PFSK-1 (cell line): Measurements from ENCODE around the gene IGFBP1.

Experiments
- FOXP2 ChIP-seq: optimal IDR thresholded peaks from 2 replicates; pipeline ENCODE3; 2011; ENCODE audit warnings: borderline replicate concordance, control low read depth, inconsistent platforms; ENCODE audit not compliant: insufficient read depth; ENCODE audit errors: extremely low read length, extremely low read depth
- POLR2AphosphoS5 ChIP-seq: IDR thresholded peaks from 2 replicates; pipeline ENCODE4 v1.6.1; 2012; ENCODE audit warnings: low read depth, mild to moderate bottlenecking, control low read depth, low read length, moderate library complexity
- SIN3A ChIP-seq: IDR thresholded peaks from 2 replicates; pipeline ENCODE4 v1.6.1; 2012; ENCODE audit warnings: mild to moderate bottlenecking, low read length, moderate library complexity, borderline replicate concordance; ENCODE audit not compliant: insufficient read depth
- TAF1 ChIP-seq: IDR thresholded peaks from 2 replicates; pipeline ENCODE4 v1.6.1; 2012; ENCODE audit warnings: low read length, control low read depth, borderline replicate concordance; ENCODE audit not compliant: insufficient read depth
- TF ChIP-seq, protein P1 (sequence below), 2 experiments: IDR thresholded peaks; 2 replicates each; pipeline versions ENCODE4 v1.6.1 to v1.8.0; 2011 to 2012; ENCODE audit warnings: low read depth in 2 of 2, low read length in 2 of 2, control low read depth in 1 of 2, inconsistent platforms in 1 of 2, mild to moderate bottlenecking in 1 of 2, moderate library complexity in 1 of 2; ENCODE audit not compliant: insufficient read depth in 1 of 2

IGFBP1 gene

DNA sequence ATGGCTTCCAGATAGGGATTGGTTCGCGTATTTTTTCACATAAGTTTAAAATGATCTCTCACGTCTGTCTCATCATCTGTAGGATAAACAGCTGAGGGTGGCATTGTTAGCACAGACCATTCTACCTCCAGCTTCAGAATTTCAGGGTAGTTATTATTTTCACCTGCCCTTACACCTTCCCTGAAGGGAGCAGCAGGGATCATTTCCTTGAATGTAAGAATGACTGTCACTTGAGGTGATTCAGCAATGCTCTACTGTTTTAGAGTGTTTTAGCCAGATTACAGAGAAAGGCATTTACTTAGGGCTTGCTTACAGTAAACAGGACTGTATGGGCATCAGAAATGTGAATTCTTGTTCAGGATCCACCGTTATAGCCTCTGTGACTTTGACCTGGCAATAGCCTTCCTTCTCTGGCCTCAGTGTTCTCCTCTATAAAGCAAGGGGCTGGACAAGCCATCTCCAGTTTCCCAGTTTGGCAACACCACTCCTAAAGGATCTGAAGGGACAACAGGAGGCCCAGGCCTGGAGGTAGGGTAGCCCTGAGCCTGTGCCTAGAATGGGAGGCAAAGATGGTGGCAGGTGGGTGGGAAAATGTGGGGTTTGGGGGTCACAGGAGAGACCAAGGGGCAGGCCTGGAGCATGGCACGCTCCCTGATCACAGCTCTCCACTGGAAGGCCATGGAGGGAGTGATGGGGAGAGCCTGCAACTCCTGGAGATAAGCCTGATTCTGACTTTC, 1.2 kb upstream of the IGFBP1 start:
- no peak for TF ChIP-seq TAF1
- TF ChIP-seq POLR2AphosphoS5 = no peak
- TF ChIP-seq, protein P1, sequence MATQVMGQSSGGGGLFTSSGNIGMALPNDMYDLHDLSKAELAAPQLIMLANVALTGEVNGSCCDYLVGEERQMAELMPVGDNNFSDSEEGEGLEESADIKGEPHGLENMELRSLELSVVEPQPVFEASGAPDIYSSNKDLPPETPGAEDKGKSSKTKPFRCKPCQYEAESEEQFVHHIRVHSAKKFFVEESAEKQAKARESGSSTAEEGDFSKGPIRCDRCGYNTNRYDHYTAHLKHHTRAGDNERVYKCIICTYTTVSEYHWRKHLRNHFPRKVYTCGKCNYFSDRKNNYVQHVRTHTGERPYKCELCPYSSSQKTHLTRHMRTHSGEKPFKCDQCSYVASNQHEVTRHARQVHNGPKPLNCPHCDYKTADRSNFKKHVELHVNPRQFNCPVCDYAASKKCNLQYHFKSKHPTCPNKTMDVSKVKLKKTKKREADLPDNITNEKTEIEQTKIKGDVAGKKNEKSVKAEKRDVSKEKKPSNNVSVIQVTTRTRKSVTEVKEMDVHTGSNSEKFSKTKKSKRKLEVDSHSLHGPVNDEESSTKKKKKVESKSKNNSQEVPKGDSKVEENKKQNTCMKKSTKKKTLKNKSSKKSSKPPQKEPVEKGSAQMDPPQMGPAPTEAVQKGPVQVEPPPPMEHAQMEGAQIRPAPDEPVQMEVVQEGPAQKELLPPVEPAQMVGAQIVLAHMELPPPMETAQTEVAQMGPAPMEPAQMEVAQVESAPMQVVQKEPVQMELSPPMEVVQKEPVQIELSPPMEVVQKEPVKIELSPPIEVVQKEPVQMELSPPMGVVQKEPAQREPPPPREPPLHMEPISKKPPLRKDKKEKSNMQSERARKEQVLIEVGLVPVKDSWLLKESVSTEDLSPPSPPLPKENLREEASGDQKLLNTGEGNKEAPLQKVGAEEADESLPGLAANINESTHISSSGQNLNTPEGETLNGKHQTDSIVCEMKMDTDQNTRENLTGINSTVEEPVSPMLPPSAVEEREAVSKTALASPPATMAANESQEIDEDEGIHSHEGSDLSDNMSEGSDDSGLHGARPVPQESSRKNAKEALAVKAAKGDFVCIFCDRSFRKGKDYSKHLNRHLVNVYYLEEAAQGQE (IDR thresholded peaks at IDR 0.05; ENCODE audit: insufficient read depth in 1 of 2, low read depth in 2 of 2, low read length in 2 of 2) = no peak
- no peak for TF ChIP-seq SIN3A
- no peak for TF ChIP-seq FOXP2

DNA sequence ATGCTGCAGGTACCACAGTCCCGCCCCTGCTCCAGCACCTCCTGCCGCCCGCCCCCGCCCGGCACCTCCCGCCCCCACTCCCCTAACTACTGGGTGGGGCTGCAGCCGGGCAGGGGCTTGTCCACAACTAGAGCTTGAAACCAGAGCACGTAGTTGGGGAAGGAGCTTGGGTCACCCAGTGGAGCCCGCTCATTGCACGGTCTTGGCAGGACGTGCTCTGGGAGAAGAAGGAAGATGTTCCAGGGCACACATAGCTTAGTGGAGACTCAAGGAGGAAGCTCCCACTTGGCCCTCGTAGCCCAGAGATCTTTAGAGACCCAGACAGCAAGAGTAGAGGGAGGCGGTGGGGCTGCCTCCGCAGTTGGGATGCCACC, 692 bp downstream of the IGFBP1 start:
- TF ChIP-seq FOXP2 (no peak), SIN3A (no peak), TAF1 (no peak), POLR2AphosphoS5 (no peak)
- TF ChIP-seq, protein P1 (IDR thresholded peaks at IDR 0.05; ENCODE audit: insufficient read depth in 1 of 2, low read depth in 2 of 2, low read length in 2 of 2) = no peak

DNA sequence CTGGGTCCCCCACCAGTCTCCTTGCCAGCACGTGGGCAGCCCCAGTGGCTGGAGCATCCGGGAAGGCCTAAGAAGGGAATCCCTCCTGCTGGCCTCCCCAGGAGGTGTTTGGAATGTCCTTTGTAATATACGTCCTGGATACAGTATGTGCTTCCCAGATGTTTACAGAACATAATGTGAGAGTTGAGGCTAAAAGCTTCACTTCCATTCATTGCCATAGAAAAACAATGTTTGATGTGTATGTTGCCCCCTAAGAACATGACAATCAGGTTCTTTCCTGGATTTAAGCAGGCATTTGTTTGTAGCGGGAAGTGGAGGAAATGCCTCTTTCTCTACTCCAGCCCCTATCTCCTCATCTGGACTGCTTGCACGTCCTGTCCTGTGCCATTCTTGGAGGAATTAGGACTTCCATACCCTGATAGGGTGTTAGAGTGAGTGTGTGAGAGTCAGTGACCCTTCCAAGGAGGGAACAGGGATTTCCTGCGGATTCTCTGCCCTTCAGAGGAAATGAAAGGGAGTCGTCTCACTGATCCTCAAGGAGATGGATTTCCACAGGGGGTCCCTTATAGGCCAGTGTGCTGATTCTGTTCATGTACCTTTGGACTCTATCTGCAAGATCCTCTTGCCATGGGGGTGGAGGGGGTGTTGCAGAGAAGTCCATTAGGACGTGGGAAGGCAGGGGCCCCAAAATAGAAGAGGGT, 1.2 kb downstream of the IGFBP1 start:
- TF ChIP-seq POLR2AphosphoS5 = no peak
- TF ChIP-seq SIN3A = no peak
- TF ChIP-seq, protein P1 (IDR thresholded peaks at IDR 0.05; ENCODE audit: insufficient read depth in 1 of 2, low read depth in 2 of 2, low read length in 2 of 2) = no peak
- TF ChIP-seq TAF1 = no peak
- TF ChIP-seq FOXP2 = no peak

DNA sequence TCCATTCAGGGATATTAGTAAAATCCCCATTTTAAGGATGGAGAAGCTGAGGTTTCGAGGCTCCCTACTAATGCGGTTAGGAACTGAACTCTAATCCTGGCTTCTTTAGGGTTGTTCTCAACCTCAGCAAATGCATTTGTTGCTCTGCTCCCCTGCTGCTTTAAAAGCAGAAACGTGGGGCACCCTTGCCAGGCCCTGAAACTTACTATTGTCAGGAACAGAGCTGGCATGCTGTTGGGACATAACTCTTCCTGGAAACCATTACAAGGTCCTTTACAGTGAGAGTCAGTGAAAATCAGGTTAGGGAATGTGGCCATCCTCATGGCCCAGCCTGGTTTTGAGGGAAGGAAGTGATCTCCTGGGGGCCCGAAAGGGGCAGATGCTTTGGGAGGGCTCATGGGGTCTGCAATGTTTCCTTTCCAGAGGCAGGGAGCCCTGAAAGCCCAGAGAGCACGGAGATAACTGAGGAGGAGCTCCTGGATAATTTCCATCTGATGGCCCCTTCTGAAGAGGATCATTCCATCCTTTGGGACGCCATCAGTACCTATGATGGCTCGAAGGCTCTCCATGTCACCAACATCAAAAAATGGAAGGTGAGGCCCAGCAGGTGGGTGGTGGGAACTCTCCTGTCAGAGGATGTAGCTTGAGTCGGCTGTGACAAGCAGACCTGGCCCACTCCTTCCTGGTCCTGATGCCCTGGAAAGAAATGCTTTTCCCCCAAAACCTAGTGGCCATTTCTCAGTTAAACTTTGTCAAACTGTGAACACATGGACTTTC, 2.0 kb downstream of the IGFBP1 start:
- TF ChIP-seq POLR2AphosphoS5 = no peak
- TF ChIP-seq FOXP2 = no peak
- TF ChIP-seq TAF1 = no peak
- TF ChIP-seq, protein P1 (IDR thresholded peaks at IDR 0.05; ENCODE audit: insufficient read depth in 1 of 2, low read depth in 2 of 2, low read length in 2 of 2) = no peak
- TF ChIP-seq SIN3A = no peak
